Measurements from ENCODE around the gene UIMC1. TPM values are rescaled to one million over a fixed set of nuclear protein-coding genes. Genes with fewer than 3 reads are reported as not detected.

UIMC1 gene
- total RNA-seq, 1 experiment from 2014 or later: 52.8 TPM

DNA sequence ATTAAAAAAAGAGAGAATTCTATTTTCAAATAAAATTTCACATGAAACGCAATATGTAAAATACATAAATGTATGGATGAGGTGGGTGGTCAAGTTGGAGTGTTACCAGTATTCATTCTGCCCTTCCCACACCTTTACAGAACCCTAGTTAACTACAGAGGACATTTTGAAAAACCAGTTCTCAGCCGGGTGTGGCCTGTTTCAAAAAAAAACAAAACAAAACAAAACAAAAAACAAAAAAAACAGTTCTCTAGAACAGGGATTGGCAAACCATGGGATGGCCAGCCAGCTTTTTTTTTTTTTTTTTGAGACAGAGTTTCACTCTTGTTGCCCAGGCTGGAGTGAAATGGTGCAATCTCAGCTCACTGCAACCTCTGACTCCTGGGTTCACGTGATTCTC lies 79.0 kb downstream of the UIMC1 start:
- no peak for DNase-seq
- ChIA-PET POLR2A (no interaction called here), CTCF (interaction anchor here (0.7 kb wide), 1 partner anchor 140 kb away, joined by 4 read pairs; no protein-coding TSS in a partner anchor)
- H3K9me3 Mint-ChIP-seq (ENCODE audit: unreplicated experiment): no peaks in the 10 kb centered on the region
- Histone ChIP-seq H3K36me3 (ENCODE audit: control insufficient read depth, insufficient read depth, low read length) (no peaks in the 10 kb centered on the region; the same call in 1 of the 2 replicates), H3K9me3 (no peaks in the 10 kb centered on the region), H3K4me1 (peaks cover 15% of the 10 kb centered on the region), H3K27me3 (replicated peaks; ENCODE audit: control insufficient read depth, insufficient read depth, low read length) (no peaks in the 10 kb centered on the region), H3K4me3 (ENCODE audit: low read depth, low read length) (no peak overlapping the region)
- TF ChIP-seq, protein P1, sequence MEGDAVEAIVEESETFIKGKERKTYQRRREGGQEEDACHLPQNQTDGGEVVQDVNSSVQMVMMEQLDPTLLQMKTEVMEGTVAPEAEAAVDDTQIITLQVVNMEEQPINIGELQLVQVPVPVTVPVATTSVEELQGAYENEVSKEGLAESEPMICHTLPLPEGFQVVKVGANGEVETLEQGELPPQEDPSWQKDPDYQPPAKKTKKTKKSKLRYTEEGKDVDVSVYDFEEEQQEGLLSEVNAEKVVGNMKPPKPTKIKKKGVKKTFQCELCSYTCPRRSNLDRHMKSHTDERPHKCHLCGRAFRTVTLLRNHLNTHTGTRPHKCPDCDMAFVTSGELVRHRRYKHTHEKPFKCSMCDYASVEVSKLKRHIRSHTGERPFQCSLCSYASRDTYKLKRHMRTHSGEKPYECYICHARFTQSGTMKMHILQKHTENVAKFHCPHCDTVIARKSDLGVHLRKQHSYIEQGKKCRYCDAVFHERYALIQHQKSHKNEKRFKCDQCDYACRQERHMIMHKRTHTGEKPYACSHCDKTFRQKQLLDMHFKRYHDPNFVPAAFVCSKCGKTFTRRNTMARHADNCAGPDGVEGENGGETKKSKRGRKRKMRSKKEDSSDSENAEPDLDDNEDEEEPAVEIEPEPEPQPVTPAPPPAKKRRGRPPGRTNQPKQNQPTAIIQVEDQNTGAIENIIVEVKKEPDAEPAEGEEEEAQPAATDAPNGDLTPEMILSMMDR (IDR thresholded peaks at IDR 0.05; ENCODE audit: insufficient read depth in 1 of 2, low read depth in 1 of 2, low read length in 1 of 2, severe bottlenecking in 1 of 2, unreplicated experiment in 1 of 2): no peak
- BruUV-seq (replicated peaks): no TSS peak
- intact Hi-C loops (cut with micrococcal nuclease; ENCODE audit: unreplicated experiment): no loop called here
- no peaks in the 10 kb centered on the region for H3K27me3 Mint-ChIP-seq (ENCODE audit: insufficient read depth, unreplicated experiment)
- H3K36me3 Mint-ChIP-seq (ENCODE audit: insufficient read depth, unreplicated experiment): peaks cover 62% of the 10 kb centered on the region
- peaks cover 25% of the 10 kb centered on the region for H3K4me1 Mint-ChIP-seq (ENCODE audit: low read depth, unreplicated experiment)
- H3K4me3 Mint-ChIP-seq (ENCODE audit: unreplicated experiment): no peak overlapping the region
- no peak overlapping the region for H3K27ac Mint-ChIP-seq (ENCODE audit: unreplicated experiment)

DNA sequence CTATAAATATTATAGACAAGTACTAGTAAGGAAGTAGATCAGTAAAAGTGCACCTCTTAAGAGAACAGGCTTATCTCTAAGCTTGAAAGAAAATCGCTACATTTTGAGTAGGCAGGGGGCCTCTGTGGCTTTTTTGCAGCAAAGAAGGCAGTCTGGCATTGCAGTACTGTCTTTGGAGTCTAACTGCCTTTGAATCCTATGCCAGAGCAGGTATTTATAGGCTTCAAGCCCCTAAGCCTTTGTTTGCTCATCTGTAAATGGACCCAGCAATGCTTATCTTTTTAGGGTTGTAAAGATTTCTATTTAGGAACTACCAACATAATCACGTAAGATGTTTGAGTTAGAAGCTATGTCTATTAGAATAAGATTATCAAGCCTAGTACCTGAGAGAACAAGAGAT lies 83.8 kb downstream of the UIMC1 start:
- Mint-ChIP-seq H3K27me3 (ENCODE audit: insufficient read depth, unreplicated experiment) (no peaks in the 10 kb centered on the region), H3K9me3 (ENCODE audit: unreplicated experiment) (no peaks in the 10 kb centered on the region), H3K4me1 (ENCODE audit: low read depth, unreplicated experiment) (peaks cover 25% of the 10 kb centered on the region), H3K27ac (ENCODE audit: unreplicated experiment) (peak overlapping the region; percentile 16), H3K4me3 (ENCODE audit: unreplicated experiment) (no peak overlapping the region), H3K36me3 (ENCODE audit: insufficient read depth, unreplicated experiment) (peaks cover 48% of the 10 kb centered on the region)
- no peak overlapping the region for H3K4me3 ChIP-seq (ENCODE audit: low read depth, low read length)
- intact Hi-C loops (cut with micrococcal nuclease; ENCODE audit: unreplicated experiment): loop anchor here (1.0 kb wide), 1 partner anchor 13 kb away; no protein-coding TSS in a partner anchor
- ChIA-PET POLR2A (interaction anchor here (1.0 kb wide), 1 partner anchor 276 kb away, joined by 4 read pairs; the partner anchor contains the start of gene TSPAN17), CTCF (interaction anchor here (0.5 to 1.6 kb wide), 3 partner anchors 262 to 459 kb away, joined by 3 to 8 read pairs (median 5); no protein-coding TSS in a partner anchor)
- H3K27me3 ChIP-seq (replicated peaks; ENCODE audit: control insufficient read depth, insufficient read depth, low read length): no peaks in the 10 kb centered on the region
- H3K36me3 ChIP-seq (ENCODE audit: control insufficient read depth, insufficient read depth, low read length): no peaks in the 10 kb centered on the region; the same call in 1 of the 2 replicates
- peaks cover 18% of the 10 kb centered on the region for H3K4me1 ChIP-seq
- DNase-seq: peak; percentile 58 to 68
- H3K9me3 ChIP-seq: no peaks in the 10 kb centered on the region
- no TSS peak for BruUV-seq (replicated peaks)
- TF ChIP-seq, protein P1 (IDR thresholded peaks at IDR 0.05; ENCODE audit: insufficient read depth in 1 of 2, low read depth in 1 of 2, low read length in 1 of 2, severe bottlenecking in 1 of 2, unreplicated experiment in 1 of 2): peak in 1 of 2 experiments; percentile 7

DNA sequence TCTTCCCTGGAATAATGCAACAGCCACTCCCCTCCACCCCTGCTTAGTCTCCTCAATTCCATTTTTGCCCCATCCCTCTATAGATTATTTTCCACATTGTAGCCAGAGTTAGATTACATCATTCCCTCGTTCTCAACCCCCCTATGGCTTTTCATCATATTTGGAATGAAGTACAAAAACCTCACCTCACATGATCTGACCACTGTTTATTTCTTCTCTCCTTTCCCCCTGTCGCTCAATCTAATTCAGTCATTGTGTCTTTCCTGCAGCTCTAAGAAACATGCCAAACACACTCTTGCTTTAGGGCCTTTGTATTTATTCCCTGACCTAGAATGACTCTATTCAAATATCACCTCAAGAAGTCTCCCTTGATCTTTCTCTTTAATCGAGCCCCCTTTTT lies 84.9 kb downstream of the UIMC1 start:
- POLR2A ChIA-PET: no interaction called here

More for the DNA sequence above, 84.9 kb downstream of the UIMC1 start:
- H3K27ac Mint-ChIP-seq (ENCODE audit: unreplicated experiment): no peak overlapping the region
- DNase-seq: no peak
- BruUV-seq (replicated peaks): no TSS peak
- H3K27me3 ChIP-seq (replicated peaks; ENCODE audit: control insufficient read depth, insufficient read depth, low read length): no peaks in the 10 kb centered on the region
- peaks cover 18% of the 10 kb centered on the region for H3K4me1 ChIP-seq
- CTCF ChIA-PET: no interaction called here
- peaks cover 48% of the 10 kb centered on the region for H3K36me3 Mint-ChIP-seq (ENCODE audit: insufficient read depth, unreplicated experiment)
- no peak overlapping the region for H3K4me3 Mint-ChIP-seq (ENCODE audit: unreplicated experiment)
- intact Hi-C loops (cut with micrococcal nuclease; ENCODE audit: unreplicated experiment): no loop called here
- H3K4me1 Mint-ChIP-seq (ENCODE audit: low read depth, unreplicated experiment): peaks cover 25% of the 10 kb centered on the region
- TF ChIP-seq, protein P1 (IDR thresholded peaks at IDR 0.05; ENCODE audit: insufficient read depth in 1 of 2, low read depth in 1 of 2, low read length in 1 of 2, severe bottlenecking in 1 of 2, unreplicated experiment in 1 of 2): no peak
- no peaks in the 10 kb centered on the region for H3K27me3 Mint-ChIP-seq (ENCODE audit: insufficient read depth, unreplicated experiment)
- H3K9me3 Mint-ChIP-seq (ENCODE audit: unreplicated experiment): no peaks in the 10 kb centered on the region
- no peak overlapping the region for H3K4me3 ChIP-seq (ENCODE audit: low read depth, low read length)
- H3K9me3 ChIP-seq: no peaks in the 10 kb centered on the region
- H3K36me3 ChIP-seq (ENCODE audit: control insufficient read depth, insufficient read depth, low read length): no peaks in the 10 kb centered on the region; the same call in 1 of the 2 replicates

Measured in Caco-2 (cell line).